Measurements from ENCODE around the gene FAM47E. TPM values are rescaled to one million over a fixed set of nuclear protein-coding genes. Genes with fewer than 3 reads are reported as not detected.

Gene FAM47E
- total and polyA plus RNA-seq, 2 donors (not counting 3 experiments of a cell fraction or from before 2014, with no cell fraction given): 0.11 TPM; not detected in 1

DNA sequence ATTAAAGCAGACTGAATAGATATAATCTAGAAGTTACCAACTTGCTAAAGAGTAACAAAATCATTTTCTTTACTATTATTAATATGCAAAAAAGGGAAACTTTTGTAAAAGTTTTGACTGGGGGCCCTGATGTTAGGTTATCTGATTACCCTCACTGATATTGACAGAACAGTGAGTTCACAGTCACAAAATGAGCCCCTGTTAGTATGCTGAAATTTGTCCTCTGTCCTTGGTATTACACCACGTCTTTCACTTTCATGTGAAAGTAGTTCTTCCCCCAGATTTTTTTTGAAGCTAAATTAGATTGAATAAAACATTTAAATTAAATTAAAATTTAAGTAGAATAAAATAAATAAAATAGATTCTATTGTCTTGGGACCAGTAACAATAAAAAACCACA lies 60.9 kb downstream of the FAM47E start:
- TF ChIP-seq FOS (IDR thresholded peaks at IDR 0.05; ENCODE audit: borderline replicate concordance, insufficient read depth, low read length): no peak
- TF ChIP-seq JUN (IDR thresholded peaks at IDR 0.05; ENCODE audit: borderline replicate concordance, insufficient read depth, insufficient read length, low read depth): no peak
- no peak for TF ChIP-seq MYC (IDR thresholded peaks at IDR 0.05; ENCODE audit: low read depth, low read length)
- TF ChIP-seq POLR2AphosphoS5 (IDR thresholded peaks at IDR 0.05; ENCODE audit: insufficient read depth, low read depth, low read length): no peak
- no peak for TF ChIP-seq EZH2 (IDR thresholded peaks at IDR 0.05; ENCODE audit: borderline replicate concordance, low read depth, low read length, severe bottlenecking)
- TF ChIP-seq GATA2 (IDR thresholded peaks at IDR 0.05; ENCODE audit: insufficient read depth, insufficient read length, low read depth, low read length): no peak
- no peak for TF ChIP-seq POLR2A (IDR thresholded peaks at IDR 0.05; ENCODE audit: low read depth, low read length)
- TF ChIP-seq, protein P1, sequence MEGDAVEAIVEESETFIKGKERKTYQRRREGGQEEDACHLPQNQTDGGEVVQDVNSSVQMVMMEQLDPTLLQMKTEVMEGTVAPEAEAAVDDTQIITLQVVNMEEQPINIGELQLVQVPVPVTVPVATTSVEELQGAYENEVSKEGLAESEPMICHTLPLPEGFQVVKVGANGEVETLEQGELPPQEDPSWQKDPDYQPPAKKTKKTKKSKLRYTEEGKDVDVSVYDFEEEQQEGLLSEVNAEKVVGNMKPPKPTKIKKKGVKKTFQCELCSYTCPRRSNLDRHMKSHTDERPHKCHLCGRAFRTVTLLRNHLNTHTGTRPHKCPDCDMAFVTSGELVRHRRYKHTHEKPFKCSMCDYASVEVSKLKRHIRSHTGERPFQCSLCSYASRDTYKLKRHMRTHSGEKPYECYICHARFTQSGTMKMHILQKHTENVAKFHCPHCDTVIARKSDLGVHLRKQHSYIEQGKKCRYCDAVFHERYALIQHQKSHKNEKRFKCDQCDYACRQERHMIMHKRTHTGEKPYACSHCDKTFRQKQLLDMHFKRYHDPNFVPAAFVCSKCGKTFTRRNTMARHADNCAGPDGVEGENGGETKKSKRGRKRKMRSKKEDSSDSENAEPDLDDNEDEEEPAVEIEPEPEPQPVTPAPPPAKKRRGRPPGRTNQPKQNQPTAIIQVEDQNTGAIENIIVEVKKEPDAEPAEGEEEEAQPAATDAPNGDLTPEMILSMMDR (IDR thresholded peaks at IDR 0.05; ENCODE audit: extremely low read depth in 1 of 2, insufficient read depth in 1 of 2, low read depth in 1 of 2, low read length in 2 of 2): no peak
- TF ChIP-seq, protein P2, sequence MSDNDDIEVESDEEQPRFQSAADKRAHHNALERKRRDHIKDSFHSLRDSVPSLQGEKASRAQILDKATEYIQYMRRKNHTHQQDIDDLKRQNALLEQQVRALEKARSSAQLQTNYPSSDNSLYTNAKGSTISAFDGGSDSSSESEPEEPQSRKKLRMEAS (IDR thresholded peaks at IDR 0.05; ENCODE audit: insufficient read depth, insufficient read length): no peak
- no peak for FAIRE-seq
- no peak for DNase-seq (ENCODE audit: low read depth, low spot score)
- Histone ChIP-seq H3K27me3 (ENCODE audit: control insufficient read depth in 2 of 2, insufficient read depth in 2 of 2, low read length in 2 of 2) (peaks cover 0 to 4% of the 10 kb centered on the region in 2 experiments), H3K4me2 (ENCODE audit: insufficient read depth, low read length) (no peak overlapping the region), H3K4me1 (ENCODE audit: control insufficient read depth, extremely low read depth, insufficient read depth, low read length) (no peaks in the 10 kb centered on the region), H3K79me2 (ENCODE audit: control insufficient read depth, insufficient read depth, low read length) (no peaks in the 10 kb centered on the region), H3K36me3 (ENCODE audit: control insufficient read depth in 2 of 2, extremely low read depth in 1 of 2, insufficient read depth in 2 of 2, low read length in 2 of 2) (no peaks in the 10 kb centered on the region), H3K9ac (replicated peaks; ENCODE audit: extremely low read depth, insufficient read depth, low read length) (no peak overlapping the region), H4K20me1 (replicated peaks; ENCODE audit: control insufficient read depth, extremely low read depth, insufficient read depth, low read length) (no peaks in the 10 kb centered on the region), H3K9me1 (replicated peaks; ENCODE audit: control insufficient read depth, extremely low read depth, insufficient read depth, low read length) (no peaks in the 10 kb centered on the region), H3K27ac (ENCODE audit: insufficient read depth, low read depth, low read length) (no peak overlapping the region), H2AFZ (ENCODE audit: low read depth, low read length) (no peak overlapping the region), H3K9me3 (replicated peaks; ENCODE audit: control insufficient read depth, insufficient read depth, low read length) (no peaks in the 10 kb centered on the region), H3K4me3 (replicated peaks in 1 of 3; ENCODE audit: insufficient read depth in 1 of 3, low read depth in 1 of 3, low read length in 3 of 3) (no peak overlapping the region)
- dilution Hi-C loops (cut with MboI; ENCODE audit: extremely low pct_ligation_motif_present, low sequenced_read_pairs) (no loop called here), intact Hi-C loops (cut with micrococcal nuclease) (no loop called here)
- BruUV-seq (replicated peaks): no TSS peak
- POLR2A ChIA-PET: no interaction called here
- CTCF ChIA-PET: no interaction called here

Data from endothelial cell of umbilical vein (primary cell).